Adipose tissue (tissue), 3 donors: ENCODE measurements around the gene LRRN1. TPM values are rescaled to one million over a fixed set of nuclear protein-coding genes. Genes with fewer than 3 reads are reported as not detected.

Source experiments
- H3K27ac ChIP-seq: one replicate; pipeline ENCODE4 v1.5.1; 2013; ENCODE audit warnings: low read depth, low read length
- WGBS, 3 donors: extraction: QIAGEN DNeasy Blood & Tissue Kit; methylation state at CpG; one replicate each; pipeline ENCODE4 v1.1.7; 2013; 5-methylcytosine and 5-hydroxymethylcytosine counted together
- polyA plus RNA-seq, 3 donors: library from polyadenylated mRNA; stranded (reverse); fragments of 200-250 nt; gene quantifications; one replicate each; pipeline ENCODE4 v1.2.3, GENCODE V29; 2013
- donor health status: healthy with polysubstance abuse.
- donor health status: Bipolar disorder and iron deficiency.
- donor health status: healthy.

The LRRN1 gene
- 1 to 10 TPM in 1 of 3 donors, under 1 TPM in 1, not detected in 1; 0.40 to 1.6 TPM for polyA plus RNA-seq

GRCh38 chr3:3799173-3800079, at the start of gene LRRN1:
TSS of gene LRRN1 (plus strand) at chr3:3799431. CDS start at chr3:3844642, 45,211 bp downstream.
- no peak within 1 kb of the TSS for H3K27ac ChIP-seq
- WGBS, 3 donors: 0% methylated on average over 62 to 101 of the region's 102 CpGs

- no peak overlapping the region for H3K27ac ChIP-seq
- 55 to 66% (median 61%) methylated on average over 3 of the region's 3 CpGs for WGBS, 3 donors
Observed at GRCh38 chr3:3753416-3753815, 45.8 kb upstream of the LRRN1 start.

GRCh38 chr3:3765661-3766060, 33.6 kb upstream of the LRRN1 start:
- WGBS, 3 donors: 82 to 94% (median 90%) methylated on average over 4 of the region's 4 CpGs
- H3K27ac ChIP-seq: no peak overlapping the region

GRCh38 chr3:3766140-3766539, 33.1 kb upstream of the LRRN1 start:
- 43 to 69% (median 59%) methylated on average over 1 of the region's 1 CpG for WGBS, 3 donors
- H3K27ac ChIP-seq: no peak overlapping the region

GRCh38 chr3:3771094-3771493, 28.1 kb upstream of the LRRN1 start:
- WGBS, 3 donors: 68 to 78% (median 77%) methylated on average over 3 of the region's 3 CpGs
- H3K27ac ChIP-seq: no peak overlapping the region

- H3K27ac ChIP-seq: no peak overlapping the region
- WGBS, 3 donors: 76 to 82% (median 77%) methylated on average over 1 of the region's 1 CpG
Observed at GRCh38 chr3:3771567-3771966, 27.7 kb upstream of the LRRN1 start.

- WGBS, 3 donors: 82 to 87% (median 84%) methylated on average over 1 of the region's 1 CpG
- H3K27ac ChIP-seq: no peak overlapping the region
Observed at GRCh38 chr3:3772338-3772737, 26.9 kb upstream of the LRRN1 start.

GRCh38 chr3:3772920-3773319, 26.3 kb upstream of the LRRN1 start:
- WGBS, 3 donors: 58 to 88% (median 84%) methylated on average over 7 of the region's 7 CpGs
- no peak overlapping the region for H3K27ac ChIP-seq

- 90 to 94% (median 94%) methylated on average over 4 of the region's 4 CpGs for WGBS, 3 donors
Observed at GRCh38 chr3:3776607-3777006, 22.6 kb upstream of the LRRN1 start.

GRCh38 chr3:3778216-3778615, 21.0 kb upstream of the LRRN1 start:
- no peak overlapping the region for H3K27ac ChIP-seq

More at GRCh38 chr3:3776607-3777006, 22.6 kb upstream of the LRRN1 start:
- no peak overlapping the region for H3K27ac ChIP-seq

GRCh38 chr3:3778641-3779270, 20.5 kb upstream of the LRRN1 start:
- 63 to 66% (median 63%) methylated on average over 4 of the region's 4 CpGs for WGBS, 3 donors

GRCh38 chr3:3782457-3782856, 16.8 kb upstream of the LRRN1 start:
- WGBS, 3 donors: 66 to 68% (median 66%) methylated on average over 7 of the region's 7 CpGs
- no peak overlapping the region for H3K27ac ChIP-seq

More at GRCh38 chr3:3778641-3779270, 20.5 kb upstream of the LRRN1 start:
- no peak overlapping the region for H3K27ac ChIP-seq

GRCh38 chr3:3783210-3783609, 16.0 kb upstream of the LRRN1 start:
- 79 to 89% (median 88%) methylated on average over 4 of the region's 4 CpGs for WGBS, 3 donors
- H3K27ac ChIP-seq: no peak overlapping the region

- no peak overlapping the region for H3K27ac ChIP-seq
- WGBS, 3 donors: 72 to 83% (median 76%) methylated on average over 5 of the region's 5 CpGs
Observed at GRCh38 chr3:3783696-3784095, 15.5 kb upstream of the LRRN1 start.

- 86 to 92% (median 90%) methylated on average over 1 of the region's 1 CpG for WGBS, 3 donors
- H3K27ac ChIP-seq: no peak overlapping the region
Observed at GRCh38 chr3:3792391-3792790, 6.8 kb upstream of the LRRN1 start.

GRCh38 chr3:3798631-3799113, 559 bp upstream of the LRRN1 start:
- WGBS, 3 donors: 0 to 1% (median 1%) methylated on average over 37 of the region's 37 CpGs
- H3K27ac ChIP-seq: no peak overlapping the region

GRCh38 chr3:3800080-3800455, 837 bp downstream of the LRRN1 start:
- no peak overlapping the region for H3K27ac ChIP-seq
- 0 to 1% (median 1%) methylated on average over 18 to 19 of the region's 19 CpGs for WGBS, 3 donors

GRCh38 chr3:3800685-3801493, 1.7 kb downstream of the LRRN1 start:
- no peak overlapping the region for H3K27ac ChIP-seq

GRCh38 chr3:3801494-3801841, 2.2 kb downstream of the LRRN1 start:
- WGBS, 3 donors: 76 to 88% (median 87%) methylated on average over 4 of the region's 4 CpGs
- no peak overlapping the region for H3K27ac ChIP-seq

More at GRCh38 chr3:3800685-3801493, 1.7 kb downstream of the LRRN1 start:
- WGBS, 3 donors: 3 to 6% (median 6%) methylated on average over 50 to 53 of the region's 53 CpGs
